ENCODE data around the gene ST6GALNAC6. TPM values are rescaled to one million over a fixed set of nuclear protein-coding genes. Genes with fewer than 3 reads are reported as not detected.
A peak's percentile ranks its signal among the peaks of the same experiment; 100 is the strongest.

Gene ST6GALNAC6
- total and polyA plus RNA-seq, 7 donors = 35.6 to 125 (median 109) TPM

DNA sequence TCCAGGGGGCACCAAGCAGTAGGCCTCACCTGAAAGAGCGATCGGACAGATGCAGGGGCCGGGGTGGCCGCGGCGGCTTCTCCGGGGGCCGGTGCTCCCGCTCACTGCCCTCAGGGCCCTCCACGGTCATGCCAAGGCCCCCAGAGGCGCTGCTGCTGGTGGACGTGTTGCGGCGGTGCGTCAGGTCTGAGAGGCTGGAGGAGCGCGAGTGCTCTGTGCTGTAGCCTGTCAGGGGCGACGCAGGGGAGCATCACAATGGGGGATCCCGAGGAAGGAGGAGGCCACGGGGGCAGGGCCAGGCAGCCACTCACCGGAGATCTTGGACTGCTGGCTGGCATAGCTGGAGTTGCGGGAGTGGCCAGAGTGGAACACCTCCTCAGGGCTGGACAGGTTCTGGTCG lies 45.9 kb upstream of the ST6GALNAC6 start:
- H3K36me3 ChIP-seq = peaks cover 12 to 47% (median 25%) of the 10 kb centered on the region in 4 donors
- intact Hi-C loops (cut with DNase I) = no loop called here
- no peaks in the 10 kb centered on the region for H3K27me3 ChIP-seq
- TF ChIP-seq EP300 (IDR thresholded peaks at IDR 0.05) (no peak), POLR2A (IDR thresholded peaks at IDR 0.05) (no peak)
- no peaks in the 10 kb centered on the region for H3K9me3 ChIP-seq
- H3K27ac ChIP-seq = peak overlapping the region in 3 of 4 donors; percentile 17 to 27 (median 25)
- peaks cover 0 to 50% (median 42%) of the 10 kb centered on the region in 4 donors for H3K4me1 ChIP-seq
- no peak overlapping the region for H3K4me3 ChIP-seq
- 94 to 95% methylated on average over 24 of the region's 24 CpGs for WGBS, 2 donors
- DNase-seq = no peak

DNA sequence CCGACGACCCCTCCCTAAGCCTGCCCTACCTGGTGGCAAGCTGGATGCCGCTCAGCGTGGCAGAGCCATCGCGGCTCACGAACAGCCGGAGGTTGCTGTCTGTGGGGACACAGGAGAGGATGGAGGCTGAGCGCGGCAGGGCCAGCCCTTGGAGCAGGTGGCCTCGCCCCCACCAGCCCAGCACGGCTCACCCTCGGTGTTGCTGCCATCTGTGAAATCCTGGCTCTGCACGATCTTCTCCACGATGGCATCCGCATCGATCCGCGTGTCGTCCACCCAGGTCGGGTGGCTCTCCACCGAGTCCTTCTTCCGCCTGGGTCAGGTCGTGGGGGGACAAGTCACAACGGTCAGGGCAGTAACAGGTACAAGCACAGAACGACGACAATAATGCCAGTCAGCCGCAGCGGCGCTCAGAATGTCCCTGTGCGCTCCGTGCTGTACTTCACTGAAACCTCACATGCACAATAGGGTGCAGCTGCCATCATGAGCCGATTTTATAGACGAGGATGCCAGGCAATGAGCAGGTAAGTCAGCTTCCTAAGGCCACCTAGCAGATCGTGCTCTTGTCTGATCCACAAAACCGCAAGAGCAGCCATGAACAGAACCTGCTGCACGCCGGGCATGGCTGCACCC lies 45.3 kb upstream of the ST6GALNAC6 start:
- intact Hi-C loops (cut with DNase I) = no loop called here
- WGBS, 2 donors = 91 to 94% methylated on average over 38 of the region's 38 CpGs

GRCh38 chr9:127943731-127944144 lies 44.3 kb upstream of the ST6GALNAC6 start:
- intact Hi-C loops (cut with DNase I) = loop anchor here (1.0 kb wide), 3 partner anchors 37 to 174 kb away; partner anchors contain the start of gene EEIG1
- peak in 3 of 4 donors; percentile 19 to 34 (median 32) for TF ChIP-seq POLR2AphosphoS5 (IDR thresholded peaks at IDR 0.05)
- no peak for TF ChIP-seq POLR2A (IDR thresholded peaks at IDR 0.05)
- TF ChIP-seq CTCF (IDR thresholded peaks at IDR 0.05) = peak; percentile 84 to 97 (median 95)
- TF ChIP-seq EP300 (IDR thresholded peaks at IDR 0.05) = no peak
- Histone ChIP-seq H3K4me1 (peaks cover 0 to 38% (median 35%) of the 10 kb centered on the region in 4 donors), H3K9me3 (no peaks in the 10 kb centered on the region), H3K27ac (peak overlapping the region; percentile 1 to 48 (median 45)), H3K27me3 (no peaks in the 10 kb centered on the region), H3K36me3 (peaks cover 12 to 47% (median 25%) of the 10 kb centered on the region in 4 donors), H3K4me3 (no peak overlapping the region)
- WGBS, 2 donors = 27 to 29% methylated on average over 13 of the region's 13 CpGs
- peak; percentile 94 for DNase-seq

More for the DNA sequence above, 45.3 kb upstream of the ST6GALNAC6 start:
- Histone ChIP-seq H3K27me3 (no peaks in the 10 kb centered on the region), H3K4me1 (peaks cover 0 to 44% (median 38%) of the 10 kb centered on the region in 4 donors), H3K27ac (peak overlapping the region; percentile 1 to 48 (median 45)), H3K36me3 (peaks cover 12 to 47% (median 25%) of the 10 kb centered on the region in 4 donors), H3K9me3 (no peaks in the 10 kb centered on the region), H3K4me3 (no peak overlapping the region)
- no peak for TF ChIP-seq POLR2A (IDR thresholded peaks at IDR 0.05)
- no peak for TF ChIP-seq POLR2AphosphoS5 (IDR thresholded peaks at IDR 0.05)
- TF ChIP-seq CTCF (IDR thresholded peaks at IDR 0.05) = no peak
- TF ChIP-seq EP300 (IDR thresholded peaks at IDR 0.05) = no peak
- no peak for DNase-seq

DNA sequence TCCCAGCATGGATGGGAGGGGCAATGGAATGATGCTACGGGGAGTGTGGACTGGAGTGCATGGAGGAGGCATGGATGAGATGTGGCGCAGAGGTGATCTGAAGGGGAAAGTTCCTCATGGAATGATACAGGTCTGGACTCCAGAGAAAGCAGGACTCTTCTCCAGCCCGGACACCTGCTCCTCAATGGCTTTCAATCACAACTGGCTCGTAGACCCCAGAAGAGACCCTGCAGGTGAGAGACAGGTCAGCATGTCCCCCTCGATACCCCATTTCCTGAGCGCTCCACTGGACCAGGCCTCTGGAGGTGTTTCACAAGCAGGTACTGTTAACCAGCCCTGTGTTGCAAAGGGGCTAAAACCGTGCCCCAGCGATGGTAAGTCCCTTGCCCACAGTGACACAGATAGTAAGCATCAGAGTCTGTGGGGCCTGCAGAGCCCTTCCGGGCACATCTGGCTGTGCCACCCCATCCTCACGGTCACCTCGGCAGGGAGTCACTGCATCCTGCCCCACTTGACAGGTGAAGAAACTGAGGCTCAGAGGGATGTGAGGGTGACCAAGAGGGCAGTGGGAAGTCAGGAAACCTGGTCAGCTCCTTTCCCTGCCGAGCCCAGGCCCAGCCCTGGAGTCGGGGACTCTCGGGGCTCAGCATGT lies 43.7 kb upstream of the ST6GALNAC6 start:
- H3K27ac ChIP-seq = peak overlapping the region in 3 of 4 donors; percentile 43 to 48 (median 47)
- no peak overlapping the region for H3K4me3 ChIP-seq
- 75 to 80% methylated on average over 14 of the region's 14 CpGs for WGBS, 2 donors
- no peak for DNase-seq
- no peak for TF ChIP-seq EP300 (IDR thresholded peaks at IDR 0.05)
- TF ChIP-seq POLR2A (IDR thresholded peaks at IDR 0.05) = no peak
- no peak for TF ChIP-seq CTCF (IDR thresholded peaks at IDR 0.05)
- no peak for TF ChIP-seq POLR2AphosphoS5 (IDR thresholded peaks at IDR 0.05)
- H3K27me3 ChIP-seq = no peaks in the 10 kb centered on the region
- peaks cover 0 to 44% (median 41%) of the 10 kb centered on the region in 4 donors for H3K4me1 ChIP-seq
- peaks cover 12 to 47% (median 25%) of the 10 kb centered on the region in 4 donors for H3K36me3 ChIP-seq
- intact Hi-C loops (cut with DNase I) = loop anchor here (1.0 kb wide), 3 partner anchors 37 to 174 kb away; partner anchors contain the start of gene EEIG1
- no peaks in the 10 kb centered on the region for H3K9me3 ChIP-seq

Measured in sigmoid colon (tissue), 7 donors.